Adipocyte (in vitro differentiated cells): ENCODE data around the gene LOXL1.

Source experiments
- DNase-seq: peaks from one replicate; pipeline ENCODE4 v3.0.0-alpha.2; 2015; ENCODE audit warnings: low read depth
- H3K27me3 ChIP-seq: replicated peaks from 2 replicates; pipeline ENCODE4 v1.7.0; 2013; ENCODE audit warnings: mild to moderate bottlenecking, low read length, moderate library complexity; ENCODE audit not compliant: control insufficient read depth, insufficient read depth
- H3K36me3 ChIP-seq: 2 replicates; pipeline ENCODE4 v1.7.0; 2013; ENCODE audit warnings: low read length, mild to moderate bottlenecking, moderate library complexity; ENCODE audit not compliant: control insufficient read depth, insufficient read depth, severe bottlenecking
- H3K4me1 ChIP-seq: 2 replicates; pipeline ENCODE4 v1.7.0; 2013; ENCODE audit warnings: mild to moderate bottlenecking, low read length, moderate library complexity; ENCODE audit not compliant: control insufficient read depth, insufficient read depth
- H3K4me3 ChIP-seq: 2 replicates; pipeline ENCODE4 v1.7.0; 2013; ENCODE audit warnings: mild to moderate bottlenecking, low read length, moderate library complexity
- H3K9ac ChIP-seq: 2 replicates; pipeline ENCODE4 v1.7.0; 2013; ENCODE audit warnings: mild to moderate bottlenecking, low read length, moderate library complexity
- H3K9me3 ChIP-seq: 2 replicates; pipeline ENCODE4 v1.7.0; 2013; ENCODE audit warnings: mild to moderate bottlenecking, low read length, moderate library complexity; ENCODE audit not compliant: control insufficient read depth

The LOXL1 gene

DNA sequence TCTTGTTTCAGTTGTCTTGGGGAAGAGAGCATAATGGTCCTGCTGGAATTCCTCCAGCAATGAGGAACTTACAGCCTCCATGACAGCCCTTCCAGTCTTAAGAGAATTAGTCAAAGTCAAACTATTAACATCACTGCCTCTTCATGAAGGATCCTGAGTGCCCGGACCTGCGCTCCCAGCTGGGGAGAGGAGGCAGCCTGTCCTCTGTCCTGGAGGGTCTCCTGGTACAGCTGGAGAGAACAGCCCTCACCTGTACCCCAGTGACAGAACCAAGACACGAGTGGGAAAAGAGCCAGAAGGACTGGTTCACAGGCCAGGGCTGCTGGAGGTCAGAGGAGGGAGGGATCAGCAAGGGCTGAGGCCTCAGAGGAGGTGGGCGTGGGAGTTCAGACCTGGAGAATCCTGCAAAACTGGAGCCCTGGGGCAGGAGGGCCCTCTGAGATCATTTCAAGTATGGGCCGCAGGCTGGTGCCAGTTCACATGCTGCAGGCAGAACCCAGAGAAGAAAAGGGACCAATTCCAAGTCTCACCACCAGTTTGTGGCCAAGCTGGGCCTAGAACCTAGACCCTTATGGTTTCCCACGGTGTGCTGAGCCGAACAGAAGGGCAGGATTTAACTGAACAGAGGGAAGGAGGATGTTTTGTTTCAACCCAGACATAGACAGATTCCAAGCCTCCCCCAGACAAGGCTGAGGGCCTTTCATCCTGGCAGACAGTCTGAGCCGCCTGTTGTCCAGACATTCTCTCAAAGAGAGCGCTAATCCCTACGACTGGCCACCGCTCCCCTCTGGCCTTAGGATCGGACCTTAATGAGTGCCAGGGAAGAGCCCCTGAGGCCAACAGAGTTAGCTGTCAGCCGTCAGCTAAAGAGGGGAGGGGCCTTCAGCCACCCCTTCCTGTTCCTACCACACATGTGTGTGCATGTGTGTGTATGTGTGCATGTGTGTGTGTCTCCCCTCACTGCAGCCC lies 18.2 kb downstream of the LOXL1 start:
- H3K4me3 ChIP-seq: no peak overlapping the region
- H3K4me1 ChIP-seq: peaks cover 39% of the 10 kb centered on the region
- H3K9ac ChIP-seq: no peak overlapping the region
- H3K9me3 ChIP-seq: no peaks in the 10 kb centered on the region
- DNase-seq: no peak
- H3K27me3 ChIP-seq: no peaks in the 10 kb centered on the region
- H3K36me3 ChIP-seq: peaks cover 35% of the 10 kb centered on the region

GRCh38 chr15:73945130-73945508 lies 18.9 kb downstream of the LOXL1 start:
- DNase-seq: no peak
- Histone ChIP-seq H3K9me3 (no peaks in the 10 kb centered on the region), H3K9ac (no peak overlapping the region)

DNA sequence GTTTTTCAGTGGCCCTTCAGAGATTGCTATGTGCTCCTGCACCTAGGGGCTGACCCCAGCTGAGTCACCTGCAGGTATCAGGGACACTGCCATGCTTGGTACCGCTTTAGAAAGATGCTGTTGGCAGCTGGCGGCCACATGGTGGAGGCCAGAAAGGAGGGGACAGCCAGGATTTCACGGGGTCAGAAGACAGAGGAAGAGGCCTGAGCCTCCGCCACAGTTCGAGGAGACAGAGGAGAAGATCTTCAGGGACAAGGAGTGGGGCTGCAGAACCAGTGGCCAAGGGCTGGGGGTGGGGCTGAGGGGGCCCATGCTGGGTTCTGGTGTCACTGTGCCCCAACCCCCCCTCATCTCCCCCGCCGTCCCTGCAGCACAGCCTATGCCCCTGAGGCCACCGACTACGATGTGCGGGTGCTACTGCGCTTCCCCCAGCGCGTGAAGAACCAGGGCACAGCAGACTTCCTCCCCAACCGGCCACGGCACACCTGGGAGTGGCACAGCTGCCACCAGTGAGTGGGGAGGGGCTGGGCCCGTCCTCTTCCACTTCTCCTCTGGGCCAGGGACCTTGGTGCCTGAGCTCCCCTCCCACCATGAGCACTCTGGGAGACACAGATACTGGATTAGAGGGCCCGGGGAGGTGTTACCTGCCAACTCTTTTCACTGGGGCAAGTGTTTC lies 19.9 kb downstream of the LOXL1 start:
- DNase-seq: no peak
- H3K4me1 ChIP-seq: peaks cover 31% of the 10 kb centered on the region

More at GRCh38 chr15:73945130-73945508, 18.9 kb downstream of the LOXL1 start:
- no peak overlapping the region for H3K4me3 ChIP-seq
- no peaks in the 10 kb centered on the region for H3K27me3 ChIP-seq
- peaks cover 41% of the 10 kb centered on the region for H3K36me3 ChIP-seq
- H3K4me1 ChIP-seq: peaks cover 32% of the 10 kb centered on the region

DNA sequence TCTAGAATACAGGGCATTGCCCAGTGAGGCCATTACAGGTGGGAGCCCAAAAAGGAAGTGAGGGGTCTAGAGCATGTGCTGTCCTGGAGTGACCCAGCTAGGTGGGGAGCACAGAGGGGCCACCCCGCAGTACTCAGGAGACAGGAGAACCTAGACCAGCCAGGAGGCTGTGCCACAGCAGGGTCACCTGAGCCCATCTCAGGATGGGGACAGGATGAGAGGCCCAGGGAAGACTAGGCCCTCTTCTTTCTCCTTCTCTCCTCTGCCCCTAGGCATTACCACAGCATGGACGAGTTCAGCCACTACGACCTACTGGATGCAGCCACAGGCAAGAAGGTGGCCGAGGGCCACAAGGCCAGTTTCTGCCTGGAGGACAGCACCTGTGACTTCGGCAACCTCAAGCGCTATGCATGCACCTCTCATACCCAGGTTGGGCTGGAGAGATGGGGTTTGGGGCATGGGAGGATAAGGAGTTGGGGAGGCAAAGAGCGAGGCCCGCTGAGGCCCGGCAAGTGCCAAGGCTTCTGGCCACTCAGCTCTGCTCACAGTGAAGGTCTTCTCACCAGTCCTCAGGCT lies 20.6 kb downstream of the LOXL1 start:
- Histone ChIP-seq H3K27me3 (no peaks in the 10 kb centered on the region), H3K9ac (no peak overlapping the region), H3K4me3 (no peak overlapping the region), H3K9me3 (no peaks in the 10 kb centered on the region), H3K4me1 (peaks cover 30% of the 10 kb centered on the region), H3K36me3 (peaks cover 42% of the 10 kb centered on the region)
- no peak for DNase-seq

More for the DNA sequence above, 19.9 kb downstream of the LOXL1 start:
- Histone ChIP-seq H3K9me3 (no peaks in the 10 kb centered on the region), H3K4me3 (no peak overlapping the region), H3K9ac (no peak overlapping the region), H3K27me3 (no peaks in the 10 kb centered on the region), H3K36me3 (peaks cover 42% of the 10 kb centered on the region)

- Histone ChIP-seq H3K36me3 (peaks cover 42% of the 10 kb centered on the region), H3K9me3 (no peaks in the 10 kb centered on the region)
These were observed 21.4 kb downstream of the LOXL1 start for GRCh38 chr15:73947651-73948050.

GRCh38 chr15:73948396-73948795 lies 22.1 kb downstream of the LOXL1 start:
- Histone ChIP-seq H3K4me1 (peaks cover 37% of the 10 kb centered on the region), H3K27me3 (no peaks in the 10 kb centered on the region), H3K36me3 (peaks cover 42% of the 10 kb centered on the region), H3K9ac (no peak overlapping the region), H3K4me3 (no peak overlapping the region), H3K9me3 (no peaks in the 10 kb centered on the region)
- no peak for DNase-seq

More at GRCh38 chr15:73947651-73948050, 21.4 kb downstream of the LOXL1 start:
- Histone ChIP-seq H3K27me3 (no peaks in the 10 kb centered on the region), H3K4me3 (no peak overlapping the region), H3K4me1 (peaks cover 29% of the 10 kb centered on the region), H3K9ac (no peak overlapping the region)
- no peak for DNase-seq

DNA sequence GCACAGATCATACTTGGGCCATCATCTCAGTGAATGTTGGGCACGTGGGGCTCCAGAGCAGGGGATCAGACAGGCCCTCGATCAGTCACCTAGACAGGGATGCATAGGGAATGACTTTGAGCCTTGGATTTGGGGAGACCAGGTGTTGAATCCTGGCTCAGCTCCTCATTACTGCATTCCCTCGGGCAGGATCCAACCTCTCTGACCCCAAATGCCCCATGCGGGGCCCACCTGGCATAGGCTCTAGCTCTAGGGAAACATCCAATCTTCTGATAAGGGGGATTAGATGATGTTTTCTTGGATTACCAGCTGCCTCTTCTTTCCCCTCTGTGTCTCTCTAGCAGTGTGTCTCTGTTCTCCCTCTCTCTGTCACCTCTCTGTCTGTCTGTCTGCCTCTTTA lies 22.7 kb downstream of the LOXL1 start:
- H3K9me3 ChIP-seq: no peaks in the 10 kb centered on the region
- H3K9ac ChIP-seq: no peak overlapping the region
- DNase-seq: no peak
- H3K27me3 ChIP-seq: no peaks in the 10 kb centered on the region
- peaks cover 36% of the 10 kb centered on the region for H3K4me1 ChIP-seq
- H3K36me3 ChIP-seq: peaks cover 42% of the 10 kb centered on the region
- H3K4me3 ChIP-seq: no peak overlapping the region

GRCh38 chr15:73949496-73949895 lies 23.2 kb downstream of the LOXL1 start:
- H3K9ac ChIP-seq: no peak overlapping the region
- H3K4me3 ChIP-seq: no peak overlapping the region
- DNase-seq: no peak
- H3K4me1 ChIP-seq: peaks cover 31% of the 10 kb centered on the region
- no peaks in the 10 kb centered on the region for H3K9me3 ChIP-seq
- no peaks in the 10 kb centered on the region for H3K27me3 ChIP-seq
- H3K36me3 ChIP-seq: peaks cover 42% of the 10 kb centered on the region

- no peaks in the 10 kb centered on the region for H3K9me3 ChIP-seq
- H3K9ac ChIP-seq: peak overlapping the region; percentile 71
- H3K36me3 ChIP-seq: peaks cover 39% of the 10 kb centered on the region
- H3K27me3 ChIP-seq: no peaks in the 10 kb centered on the region
- H3K4me1 ChIP-seq: peaks cover 29% of the 10 kb centered on the region
- no peak for DNase-seq
- no peak overlapping the region for H3K4me3 ChIP-seq
These were observed 24.2 kb downstream of the LOXL1 start for GRCh38 chr15:73950479-73950830.

GRCh38 chr15:73950831-73951561 lies 24.7 kb downstream of the LOXL1 start:
- Histone ChIP-seq H3K4me1 (peaks cover 31% of the 10 kb centered on the region), H3K4me3 (no peak overlapping the region), H3K9me3 (no peaks in the 10 kb centered on the region), H3K9ac (peak overlapping the region; percentile 81), H3K36me3 (peaks cover 39% of the 10 kb centered on the region), H3K27me3 (no peaks in the 10 kb centered on the region)
- peak; percentile 97 for DNase-seq

GRCh38 chr15:73951601-73952000 lies 25.3 kb downstream of the LOXL1 start:
- Histone ChIP-seq H3K4me1 (peaks cover 37% of the 10 kb centered on the region), H3K9ac (peak overlapping the region; percentile 81), H3K4me3 (no peak overlapping the region), H3K27me3 (no peaks in the 10 kb centered on the region), H3K36me3 (peaks cover 36% of the 10 kb centered on the region), H3K9me3 (no peaks in the 10 kb centered on the region)
- DNase-seq: no peak
